A673 (cell line): Measurements from ENCODE around the gene BID. TPM values are rescaled to one million over a fixed set of nuclear protein-coding genes. Genes with fewer than 3 reads are reported as not detected.

Experiments
- BruUV-seq: library from RNA; stranded (reverse); fragments of 400-500 nt; replicated peaks from 2 replicates; lab custom pipeline; 2021; lab: Mats Ljungman, UMichigan
- CTCF ChIA-PET: fragments of 300-600 bp; sonication (Branson Sonifier 250); formaldehyde crosslinking; loops from one replicate; lab custom pipeline; 2022; ENCODE audit warnings: antibody characterized with exemption; lab: Charles Lee
- POLR2A ChIA-PET: fragments of 300-600 bp; sonication (Branson Sonifier 250); formaldehyde crosslinking; loops from one replicate; lab custom pipeline; 2022; ENCODE audit warnings: antibody characterized with exemption; ENCODE audit not compliant: low non-redundant PET; lab: Charles Lee
- DNase-seq: peaks from one replicate; pipeline ENCODE4 v3.0.0-alpha.2; 2015; ENCODE audit warnings: low spot score
- H3K27ac ChIP-seq: fragments of 200-600 bp; sonication (generic); 2 replicates; pipeline ENCODE4 v1.5.1; 2016; ENCODE audit warnings: mixed run types, low read depth, mild to moderate bottlenecking, mixed read lengths, antibody characterized with exemption, low read length; ENCODE audit not compliant: poor library complexity, severe bottlenecking
- H3K27me3 ChIP-seq: fragments of 200-600 bp; sonication (generic); replicated peaks from 2 replicates; pipeline ENCODE4 v1.6.1; 2017; ENCODE audit warnings: mixed run types, low read depth, mild to moderate bottlenecking, mixed read lengths, antibody characterized with exemption, low read length; ENCODE audit not compliant: insufficient read depth, poor library complexity
- H3K36me3 ChIP-seq: fragments of 200-600 bp; sonication (generic); 2 replicates; pipeline ENCODE4 v1.6.1; 2016; ENCODE audit warnings: mixed run types, mild to moderate bottlenecking, mixed read lengths, antibody characterized with exemption, low read length; ENCODE audit not compliant: insufficient read depth, poor library complexity, severe bottlenecking
- H3K4me1 ChIP-seq: fragments of 200-600 bp; sonication (generic); 2 replicates; pipeline ENCODE4 v1.6.1; 2017; ENCODE audit warnings: mixed run types, mild to moderate bottlenecking, mixed read lengths, antibody characterized with exemption, low read length; ENCODE audit not compliant: insufficient read depth, poor library complexity, severe bottlenecking
- H3K4me3 ChIP-seq: fragments of 200-600 bp; sonication (generic); 2 replicates; pipeline ENCODE4 v1.5.1; 2016; ENCODE audit warnings: low read depth, mixed run types, mild to moderate bottlenecking, mixed read lengths, low read length; ENCODE audit not compliant: poor library complexity, severe bottlenecking
- H3K9me3 ChIP-seq: fragments of 200-600 bp; sonication (generic); 2 replicates; pipeline ENCODE4 v1.6.1; 2016; ENCODE audit warnings: mixed run types, low read depth, mild to moderate bottlenecking, mixed read lengths, antibody characterized with exemption, low read length; ENCODE audit not compliant: poor library complexity, severe bottlenecking
- EZH2 ChIP-seq: fragments of 200-600 bp; sonication (generic); IDR thresholded peaks from 2 replicates; pipeline ENCODE4 v1.6.1; 2017; ENCODE audit warnings: borderline replicate concordance, low read depth, mild to moderate bottlenecking, mixed read lengths, antibody characterized with exemption, low read length; ENCODE audit not compliant: poor library complexity, severe bottlenecking
- intact Hi-C: fragments of 100-400 bp; cut with micrococcal nuclease; formaldehyde crosslinking; loops from one replicate; pipeline ENCODE4 v1.10.0; 2022; ENCODE audit not compliant: unreplicated experiment
- total RNA-seq: library from RNA; stranded (reverse); gene quantifications from 2 replicates; pipeline ENCODE4 v1.2.3, GENCODE V29; 2021
- TF ChIP-seq, protein P1 (sequence below): fragments of 300-800, 200-600 bp; sonication (generic); conservative IDR thresholded peaks from 2 replicates; pipeline ENCODE4 v1.5.1; 2017; ENCODE audit warnings: low read depth, mild to moderate bottlenecking, antibody characterized with exemption, low read length, moderate library complexity, mixed read lengths

The BID gene
- total RNA-seq, 1 experiment from 2014 or later: 74.6 TPM

DNA sequence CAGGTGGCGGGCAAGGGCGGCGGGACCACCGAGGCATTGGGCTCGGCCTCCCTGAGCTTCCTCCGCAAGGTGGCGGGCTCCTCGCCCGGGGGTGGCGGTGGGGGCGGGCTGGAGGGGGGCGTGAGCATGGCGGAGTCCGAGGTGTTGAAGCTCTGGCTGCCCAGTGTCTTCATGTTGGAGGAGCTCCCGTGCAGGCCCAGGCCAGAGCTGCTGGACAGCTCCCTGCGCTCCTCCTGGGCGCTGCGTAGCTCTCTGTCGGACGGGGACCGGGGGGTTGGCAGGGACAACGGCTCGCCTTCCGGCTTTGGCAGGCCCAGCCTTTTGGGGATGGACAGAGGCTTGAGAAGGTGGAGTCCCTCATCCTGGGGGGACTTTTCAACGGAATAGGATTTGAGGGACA lies 43.9 kb upstream of the BID start:
- CTCF ChIA-PET: no interaction called here
- no TSS peak for BruUV-seq
- Histone ChIP-seq H3K9me3 (no peaks in the 10 kb centered on the region), H3K27me3 (no peaks in the 10 kb centered on the region), H3K4me3 (no peak overlapping the region), H3K36me3 (no peaks in the 10 kb centered on the region), H3K4me1 (no peaks in the 10 kb centered on the region), H3K27ac (no peak overlapping the region)
- POLR2A ChIA-PET: no interaction called here
- intact Hi-C loops: no loop called here
- no peak for TF ChIP-seq EZH2
- TF ChIP-seq, protein P1, sequence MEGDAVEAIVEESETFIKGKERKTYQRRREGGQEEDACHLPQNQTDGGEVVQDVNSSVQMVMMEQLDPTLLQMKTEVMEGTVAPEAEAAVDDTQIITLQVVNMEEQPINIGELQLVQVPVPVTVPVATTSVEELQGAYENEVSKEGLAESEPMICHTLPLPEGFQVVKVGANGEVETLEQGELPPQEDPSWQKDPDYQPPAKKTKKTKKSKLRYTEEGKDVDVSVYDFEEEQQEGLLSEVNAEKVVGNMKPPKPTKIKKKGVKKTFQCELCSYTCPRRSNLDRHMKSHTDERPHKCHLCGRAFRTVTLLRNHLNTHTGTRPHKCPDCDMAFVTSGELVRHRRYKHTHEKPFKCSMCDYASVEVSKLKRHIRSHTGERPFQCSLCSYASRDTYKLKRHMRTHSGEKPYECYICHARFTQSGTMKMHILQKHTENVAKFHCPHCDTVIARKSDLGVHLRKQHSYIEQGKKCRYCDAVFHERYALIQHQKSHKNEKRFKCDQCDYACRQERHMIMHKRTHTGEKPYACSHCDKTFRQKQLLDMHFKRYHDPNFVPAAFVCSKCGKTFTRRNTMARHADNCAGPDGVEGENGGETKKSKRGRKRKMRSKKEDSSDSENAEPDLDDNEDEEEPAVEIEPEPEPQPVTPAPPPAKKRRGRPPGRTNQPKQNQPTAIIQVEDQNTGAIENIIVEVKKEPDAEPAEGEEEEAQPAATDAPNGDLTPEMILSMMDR: no peak
- no peak for DNase-seq

DNA sequence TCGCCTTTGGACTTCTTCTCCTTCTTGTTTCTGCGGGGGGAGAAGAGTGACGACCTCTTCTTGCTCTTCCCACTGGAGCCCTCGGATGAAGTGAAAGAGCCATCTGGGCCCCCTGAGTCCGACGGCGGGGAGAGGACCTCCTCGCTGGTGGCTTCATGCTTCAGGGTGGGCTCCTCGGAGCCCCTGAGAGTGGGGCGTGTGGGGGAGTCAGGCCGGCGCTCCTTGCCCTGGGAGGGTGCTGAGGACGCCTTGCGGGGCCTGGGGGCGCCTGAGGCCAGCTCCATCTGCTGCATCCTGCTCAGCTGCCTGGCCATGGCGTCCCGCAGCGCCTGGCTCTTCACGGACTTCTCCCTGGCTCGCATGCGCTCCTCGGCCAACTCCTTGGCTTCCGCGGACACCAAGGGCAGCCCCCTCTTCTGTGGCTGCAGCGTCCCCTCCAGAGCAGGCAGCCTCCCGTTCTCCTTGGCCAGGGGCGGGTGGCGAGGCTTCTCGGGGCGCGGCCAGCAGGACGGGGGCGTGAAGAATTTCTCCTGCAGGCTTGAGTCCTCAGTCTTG lies 43.3 kb upstream of the BID start:
- Histone ChIP-seq H3K27me3 (no peaks in the 10 kb centered on the region), H3K9me3 (no peaks in the 10 kb centered on the region), H3K27ac (no peak overlapping the region), H3K4me1 (no peaks in the 10 kb centered on the region), H3K4me3 (no peak overlapping the region), H3K36me3 (no peaks in the 10 kb centered on the region)
- TF ChIP-seq EZH2: no peak
- TF ChIP-seq, protein P1: no peak
- no peak for DNase-seq
- ChIA-PET POLR2A (no interaction called here), CTCF (no interaction called here)
- intact Hi-C loops: no loop called here
- BruUV-seq: no TSS peak

DNA sequence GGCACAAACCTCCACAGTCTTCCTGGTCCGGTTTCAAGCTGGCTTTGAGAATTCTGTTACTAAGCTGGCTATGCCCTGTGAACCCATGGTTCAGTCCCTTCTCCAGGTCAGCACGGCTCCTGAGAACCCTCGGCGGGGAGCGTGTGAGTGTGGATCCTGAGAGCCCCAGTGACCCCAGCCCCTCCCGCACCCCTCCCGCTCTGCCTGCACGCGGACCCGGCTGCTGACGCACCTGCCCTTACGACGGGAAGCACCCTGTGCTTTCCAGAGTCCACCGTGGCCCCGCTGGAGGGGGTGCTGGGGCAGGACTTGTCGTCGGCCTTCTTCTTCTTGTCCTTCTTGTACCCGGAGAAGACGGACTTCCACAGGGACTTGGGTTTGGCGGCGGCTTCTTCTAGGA lies 42.8 kb upstream of the BID start:
- H3K4me3 ChIP-seq: no peak overlapping the region
- intact Hi-C loops: no loop called here
- no peaks in the 10 kb centered on the region for H3K9me3 ChIP-seq
- no TSS peak for BruUV-seq
- H3K27ac ChIP-seq: no peak overlapping the region
- H3K36me3 ChIP-seq: no peaks in the 10 kb centered on the region
- no peaks in the 10 kb centered on the region for H3K27me3 ChIP-seq
- ChIA-PET CTCF (no interaction called here), POLR2A (no interaction called here)
- TF ChIP-seq, protein P1: no peak
- TF ChIP-seq EZH2: no peak
- no peak for DNase-seq
- no peaks in the 10 kb centered on the region for H3K4me1 ChIP-seq
